Measurements from ENCODE around the gene ESPNL. TPM values are rescaled to one million over a fixed set of nuclear protein-coding genes. Genes with fewer than 3 reads are reported as not detected.
A peak's percentile ranks its signal among the peaks of the same experiment; 100 is the strongest.

The ESPNL gene
- total RNA-seq, 1 experiment from 2014 or later: 1.1 TPM

DNA sequence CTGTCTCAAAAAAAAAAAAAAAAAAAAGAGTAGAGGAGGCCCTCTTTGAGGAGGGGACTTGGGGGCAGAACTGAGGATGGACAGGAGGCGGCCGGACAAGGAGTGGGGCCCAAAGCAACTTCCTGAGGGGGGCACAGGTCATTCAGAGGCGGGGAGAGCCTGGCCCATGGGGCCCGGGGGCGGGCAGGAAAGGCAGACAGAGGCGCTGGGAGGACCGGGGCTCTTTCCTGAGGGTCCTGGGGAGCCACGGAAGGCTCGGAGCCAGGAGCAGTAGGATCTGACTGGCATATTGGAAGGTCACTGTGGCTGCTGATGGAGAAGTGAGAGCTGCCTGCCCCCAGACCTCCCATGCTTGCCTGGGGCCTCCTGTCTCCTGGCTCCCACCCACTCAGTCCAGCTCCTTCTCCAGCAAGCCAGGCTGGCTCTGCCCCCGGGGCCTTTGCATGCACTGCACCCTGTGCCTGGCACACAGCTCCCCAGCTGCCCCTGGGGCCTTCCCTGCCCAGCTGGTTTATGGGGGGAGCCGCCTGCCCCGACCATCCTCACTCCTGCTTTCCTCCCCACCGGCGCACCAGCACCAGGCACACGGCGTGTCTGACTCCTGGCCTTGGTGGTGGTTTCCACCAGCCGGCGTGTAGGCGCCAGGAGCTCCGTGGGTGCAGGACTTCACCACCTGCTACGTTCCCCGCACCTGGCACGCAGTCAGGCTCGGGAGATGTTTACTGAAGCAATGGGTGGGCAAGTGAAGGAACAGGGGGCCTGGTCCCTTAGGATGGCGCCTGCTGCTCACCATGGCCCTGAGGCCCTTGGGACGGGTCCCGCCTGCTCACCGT lies 5.6 kb downstream of the ESPNL start (continued):
- TF ChIP-seq, protein P1, sequence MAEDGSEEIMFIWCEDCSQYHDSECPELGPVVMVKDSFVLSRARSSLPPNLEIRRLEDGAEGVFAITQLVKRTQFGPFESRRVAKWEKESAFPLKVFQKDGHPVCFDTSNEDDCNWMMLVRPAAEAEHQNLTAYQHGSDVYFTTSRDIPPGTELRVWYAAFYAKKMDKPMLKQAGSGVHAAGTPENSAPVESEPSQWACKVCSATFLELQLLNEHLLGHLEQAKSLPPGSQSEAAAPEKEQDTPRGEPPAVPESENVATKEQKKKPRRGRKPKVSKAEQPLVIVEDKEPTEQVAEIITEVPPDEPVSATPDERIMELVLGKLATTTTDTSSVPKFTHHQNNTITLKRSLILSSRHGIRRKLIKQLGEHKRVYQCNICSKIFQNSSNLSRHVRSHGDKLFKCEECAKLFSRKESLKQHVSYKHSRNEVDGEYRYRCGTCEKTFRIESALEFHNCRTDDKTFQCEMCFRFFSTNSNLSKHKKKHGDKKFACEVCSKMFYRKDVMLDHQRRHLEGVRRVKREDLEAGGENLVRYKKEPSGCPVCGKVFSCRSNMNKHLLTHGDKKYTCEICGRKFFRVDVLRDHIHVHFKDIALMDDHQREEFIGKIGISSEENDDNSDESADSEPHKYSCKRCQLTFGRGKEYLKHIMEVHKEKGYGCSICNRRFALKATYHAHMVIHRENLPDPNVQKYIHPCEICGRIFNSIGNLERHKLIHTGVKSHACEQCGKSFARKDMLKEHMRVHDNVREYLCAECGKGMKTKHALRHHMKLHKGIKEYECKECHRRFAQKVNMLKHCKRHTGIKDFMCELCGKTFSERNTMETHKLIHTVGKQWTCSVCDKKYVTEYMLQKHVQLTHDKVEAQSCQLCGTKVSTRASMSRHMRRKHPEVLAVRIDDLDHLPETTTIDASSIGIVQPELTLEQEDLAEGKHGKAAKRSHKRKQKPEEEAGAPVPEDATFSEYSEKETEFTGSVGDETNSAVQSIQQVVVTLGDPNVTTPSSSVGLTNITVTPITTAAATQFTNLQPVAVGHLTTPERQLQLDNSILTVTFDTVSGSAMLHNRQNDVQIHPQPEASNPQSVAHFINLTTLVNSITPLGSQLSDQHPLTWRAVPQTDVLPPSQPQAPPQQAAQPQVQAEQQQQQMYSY (CRISPR knock-in tag; IDR thresholded peaks at IDR 0.05): no peak

DNA sequence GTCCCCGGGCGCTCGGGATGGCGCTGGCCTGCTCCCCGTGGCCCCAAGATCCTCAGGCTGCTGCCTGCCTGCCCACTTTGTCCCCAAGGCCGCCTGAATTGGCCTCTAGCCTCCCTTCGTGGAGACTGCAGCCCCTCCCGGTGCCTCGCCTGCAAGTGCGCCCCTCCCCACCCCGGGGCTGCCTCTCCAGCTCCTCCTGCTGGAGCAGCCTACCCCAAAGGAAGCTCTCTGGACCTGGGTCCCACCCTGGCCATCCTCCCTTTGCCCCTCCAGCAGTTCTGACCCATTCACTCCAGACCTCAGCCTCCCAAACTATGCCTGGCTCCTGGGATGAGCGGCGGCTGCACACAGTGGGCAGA lies 6.2 kb downstream of the ESPNL start:
- H3K27me3 Mint-ChIP-seq (ENCODE audit: low read depth): no peaks in the 10 kb centered on the region
- DNase-seq (ENCODE audit: low spot score): peak; percentile 41
- TF ChIP-seq ZNF121 (CRISPR knock-in tag; IDR thresholded peaks at IDR 0.05): no peak
- TF ChIP-seq ATF1 (CRISPR knock-in tag; IDR thresholded peaks at IDR 0.05): no peak
- H3K9me3 Mint-ChIP-seq: 0 out of 2 replicates have a peak, but pooled peaks cover 2% of the 10 kb centered on the region
- peaks cover 21% of the 10 kb centered on the region for H3K4me1 Mint-ChIP-seq
- ATAC-seq: peak; percentile 52
- no peak overlapping the region for H3K27ac Mint-ChIP-seq
- ChIA-PET CTCF (interaction anchor here (0.6 to 2.9 kb wide), 20 partner anchors 8 to 535 kb away, joined by 3 to 15 read pairs (median 4); partner anchors contain the start of gene SCLY), POLR2A (no interaction called here)
- H3K36me3 Mint-ChIP-seq: no peaks in the 10 kb centered on the region
- no peak overlapping the region for H3K4me3 Mint-ChIP-seq

DNA sequence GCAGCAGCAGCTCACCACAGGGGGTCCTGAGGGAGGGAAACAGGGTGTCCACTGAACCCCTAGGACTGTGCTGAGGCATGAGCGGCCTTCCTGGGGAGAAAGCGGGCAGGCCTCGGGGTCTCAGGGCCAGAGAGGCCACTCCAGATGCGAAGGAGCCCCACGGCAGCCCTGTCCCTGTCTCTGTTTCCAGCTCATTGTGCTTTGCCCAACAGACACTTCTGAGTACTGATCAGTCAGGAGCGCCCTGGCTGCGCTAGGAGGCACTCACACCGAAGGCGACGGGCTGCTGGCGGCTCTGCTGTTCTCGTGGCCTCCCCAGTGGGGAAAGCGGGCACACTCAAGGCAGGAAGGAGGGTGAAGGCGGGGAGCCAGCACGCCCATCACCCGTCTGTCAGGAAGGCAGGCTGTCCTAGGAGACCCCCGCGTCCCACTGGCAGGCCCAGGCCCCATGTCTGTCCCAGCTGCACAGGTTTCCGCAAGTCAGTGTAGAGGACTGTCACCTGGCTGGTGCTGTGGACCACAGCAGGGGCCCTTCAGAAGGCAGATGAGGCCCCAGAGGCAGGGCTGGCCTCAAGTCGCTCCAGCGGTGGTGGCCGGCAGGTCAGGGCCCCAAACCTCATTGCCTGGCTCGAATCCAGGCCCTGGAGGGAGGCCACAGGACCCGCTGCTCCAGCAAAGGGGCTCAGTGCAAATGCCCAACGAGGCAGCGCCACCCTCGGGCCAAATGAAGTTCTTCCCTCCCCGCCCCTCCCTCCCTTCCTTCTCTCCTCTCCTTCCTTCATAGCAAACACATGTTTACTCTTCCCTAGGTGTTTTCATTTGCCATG lies 6.8 kb downstream of the ESPNL start:
- H3K4me1 Mint-ChIP-seq: peaks cover 21% of the 10 kb centered on the region
- H3K36me3 Mint-ChIP-seq: no peaks in the 10 kb centered on the region
- H3K9me3 Mint-ChIP-seq: peaks cover 6% of the 10 kb centered on the region; the same call in 1 of the 2 replicates
- TF ChIP-seq, protein P2, sequence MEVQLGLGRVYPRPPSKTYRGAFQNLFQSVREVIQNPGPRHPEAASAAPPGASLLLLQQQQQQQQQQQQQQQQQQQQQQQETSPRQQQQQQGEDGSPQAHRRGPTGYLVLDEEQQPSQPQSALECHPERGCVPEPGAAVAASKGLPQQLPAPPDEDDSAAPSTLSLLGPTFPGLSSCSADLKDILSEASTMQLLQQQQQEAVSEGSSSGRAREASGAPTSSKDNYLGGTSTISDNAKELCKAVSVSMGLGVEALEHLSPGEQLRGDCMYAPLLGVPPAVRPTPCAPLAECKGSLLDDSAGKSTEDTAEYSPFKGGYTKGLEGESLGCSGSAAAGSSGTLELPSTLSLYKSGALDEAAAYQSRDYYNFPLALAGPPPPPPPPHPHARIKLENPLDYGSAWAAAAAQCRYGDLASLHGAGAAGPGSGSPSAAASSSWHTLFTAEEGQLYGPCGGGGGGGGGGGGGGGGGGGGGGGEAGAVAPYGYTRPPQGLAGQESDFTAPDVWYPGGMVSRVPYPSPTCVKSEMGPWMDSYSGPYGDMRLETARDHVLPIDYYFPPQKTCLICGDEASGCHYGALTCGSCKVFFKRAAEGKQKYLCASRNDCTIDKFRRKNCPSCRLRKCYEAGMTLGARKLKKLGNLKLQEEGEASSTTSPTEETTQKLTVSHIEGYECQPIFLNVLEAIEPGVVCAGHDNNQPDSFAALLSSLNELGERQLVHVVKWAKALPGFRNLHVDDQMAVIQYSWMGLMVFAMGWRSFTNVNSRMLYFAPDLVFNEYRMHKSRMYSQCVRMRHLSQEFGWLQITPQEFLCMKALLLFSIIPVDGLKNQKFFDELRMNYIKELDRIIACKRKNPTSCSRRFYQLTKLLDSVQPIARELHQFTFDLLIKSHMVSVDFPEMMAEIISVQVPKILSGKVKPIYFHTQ (CRISPR knock-in tag; IDR thresholded peaks at IDR 0.05): no peak
- no peak for TF ChIP-seq ELF4 (CRISPR knock-in tag; IDR thresholded peaks at IDR 0.05; ENCODE audit: low read depth)
- TF ChIP-seq ATF1 (CRISPR knock-in tag; IDR thresholded peaks at IDR 0.05): no peak
- TF ChIP-seq ZBTB21 (CRISPR knock-in tag; IDR thresholded peaks at IDR 0.05; ENCODE audit: borderline replicate concordance): 0 out of 2 replicates have a peak, but pooled peaks have one; percentile 22
- TF ChIP-seq, protein P3, sequence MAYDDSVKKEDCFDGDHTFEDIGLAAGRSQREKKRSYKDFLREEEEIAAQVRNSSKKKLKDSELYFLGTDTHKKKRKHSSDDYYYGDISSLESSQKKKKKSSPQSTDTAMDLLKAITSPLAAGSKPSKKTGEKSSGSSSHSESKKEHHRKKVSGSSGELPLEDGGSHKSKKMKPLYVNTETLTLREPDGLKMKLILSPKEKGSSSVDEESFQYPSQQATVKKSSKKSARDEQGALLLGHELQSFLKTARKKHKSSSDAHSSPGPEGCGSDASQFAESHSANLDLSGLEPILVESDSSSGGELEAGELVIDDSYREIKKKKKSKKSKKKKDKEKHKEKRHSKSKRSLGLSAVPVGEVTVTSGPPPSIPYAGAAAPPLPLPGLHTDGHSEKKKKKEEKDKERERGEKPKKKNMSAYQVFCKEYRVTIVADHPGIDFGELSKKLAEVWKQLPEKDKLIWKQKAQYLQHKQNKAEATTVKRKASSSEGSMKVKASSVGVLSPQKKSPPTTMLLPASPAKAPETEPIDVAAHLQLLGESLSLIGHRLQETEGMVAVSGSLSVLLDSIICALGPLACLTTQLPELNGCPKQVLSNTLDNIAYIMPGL (CRISPR knock-in tag; IDR thresholded peaks at IDR 0.05): peak; percentile 46; the same call in 1 of the 2 replicates
- TF ChIP-seq, protein P4, sequence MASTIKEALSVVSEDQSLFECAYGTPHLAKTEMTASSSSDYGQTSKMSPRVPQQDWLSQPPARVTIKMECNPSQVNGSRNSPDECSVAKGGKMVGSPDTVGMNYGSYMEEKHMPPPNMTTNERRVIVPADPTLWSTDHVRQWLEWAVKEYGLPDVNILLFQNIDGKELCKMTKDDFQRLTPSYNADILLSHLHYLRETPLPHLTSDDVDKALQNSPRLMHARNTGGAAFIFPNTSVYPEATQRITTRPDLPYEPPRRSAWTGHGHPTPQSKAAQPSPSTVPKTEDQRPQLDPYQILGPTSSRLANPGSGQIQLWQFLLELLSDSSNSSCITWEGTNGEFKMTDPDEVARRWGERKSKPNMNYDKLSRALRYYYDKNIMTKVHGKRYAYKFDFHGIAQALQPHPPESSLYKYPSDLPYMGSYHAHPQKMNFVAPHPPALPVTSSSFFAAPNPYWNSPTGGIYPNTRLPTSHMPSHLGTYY (CRISPR knock-in tag; IDR thresholded peaks at IDR 0.05): no peak
- TF ChIP-seq, protein P5, sequence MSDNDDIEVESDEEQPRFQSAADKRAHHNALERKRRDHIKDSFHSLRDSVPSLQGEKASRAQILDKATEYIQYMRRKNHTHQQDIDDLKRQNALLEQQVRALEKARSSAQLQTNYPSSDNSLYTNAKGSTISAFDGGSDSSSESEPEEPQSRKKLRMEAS (CRISPR knock-in tag; IDR thresholded peaks at IDR 0.05): peak; percentile 21; the same call in 1 of the 2 replicates
- no peak for TF ChIP-seq HMGA2 (CRISPR knock-in tag; IDR thresholded peaks at IDR 0.05)
- TF ChIP-seq, protein P6, sequence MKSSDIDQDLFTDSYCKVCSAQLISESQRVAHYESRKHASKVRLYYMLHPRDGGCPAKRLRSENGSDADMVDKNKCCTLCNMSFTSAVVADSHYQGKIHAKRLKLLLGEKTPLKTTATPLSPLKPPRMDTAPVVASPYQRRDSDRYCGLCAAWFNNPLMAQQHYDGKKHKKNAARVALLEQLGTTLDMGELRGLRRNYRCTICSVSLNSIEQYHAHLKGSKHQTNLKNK (CRISPR knock-in tag; IDR thresholded peaks at IDR 0.05): no peak
- TF ChIP-seq, protein P7, sequence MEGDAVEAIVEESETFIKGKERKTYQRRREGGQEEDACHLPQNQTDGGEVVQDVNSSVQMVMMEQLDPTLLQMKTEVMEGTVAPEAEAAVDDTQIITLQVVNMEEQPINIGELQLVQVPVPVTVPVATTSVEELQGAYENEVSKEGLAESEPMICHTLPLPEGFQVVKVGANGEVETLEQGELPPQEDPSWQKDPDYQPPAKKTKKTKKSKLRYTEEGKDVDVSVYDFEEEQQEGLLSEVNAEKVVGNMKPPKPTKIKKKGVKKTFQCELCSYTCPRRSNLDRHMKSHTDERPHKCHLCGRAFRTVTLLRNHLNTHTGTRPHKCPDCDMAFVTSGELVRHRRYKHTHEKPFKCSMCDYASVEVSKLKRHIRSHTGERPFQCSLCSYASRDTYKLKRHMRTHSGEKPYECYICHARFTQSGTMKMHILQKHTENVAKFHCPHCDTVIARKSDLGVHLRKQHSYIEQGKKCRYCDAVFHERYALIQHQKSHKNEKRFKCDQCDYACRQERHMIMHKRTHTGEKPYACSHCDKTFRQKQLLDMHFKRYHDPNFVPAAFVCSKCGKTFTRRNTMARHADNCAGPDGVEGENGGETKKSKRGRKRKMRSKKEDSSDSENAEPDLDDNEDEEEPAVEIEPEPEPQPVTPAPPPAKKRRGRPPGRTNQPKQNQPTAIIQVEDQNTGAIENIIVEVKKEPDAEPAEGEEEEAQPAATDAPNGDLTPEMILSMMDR (IDR thresholded peaks at IDR 0.05): peak; percentile 23; the same call in 1 of the 2 replicates
- no peak for TF ChIP-seq CREB1 (CRISPR knock-in tag; IDR thresholded peaks at IDR 0.05)
- CTCF ChIA-PET: interaction anchor here (0.6 to 2.9 kb wide), 22 partner anchors 8 to 1577 kb away, joined by 3 to 15 read pairs (median 4); partner anchors contain the start of gene SCLY
- peak; percentile 43 for ATAC-seq
- no peaks in the 10 kb centered on the region for H3K27me3 Mint-ChIP-seq (ENCODE audit: low read depth)
- H3K27ac Mint-ChIP-seq: no peak overlapping the region
- POLR2A ChIA-PET: no interaction called here
- no peak overlapping the region for H3K4me3 Mint-ChIP-seq
- DNase-seq (ENCODE audit: low spot score): peak; percentile 73

Measured in WTC11 (cell line).